ENCODE results near the gene KRT83. TPM values are rescaled to one million over a fixed set of nuclear protein-coding genes. Genes with fewer than 3 reads are reported as not detected.

Gene KRT83
- total RNA-seq, 4 donors from 2014 or later: 0.21 TPM; not detected in 3

DNA sequence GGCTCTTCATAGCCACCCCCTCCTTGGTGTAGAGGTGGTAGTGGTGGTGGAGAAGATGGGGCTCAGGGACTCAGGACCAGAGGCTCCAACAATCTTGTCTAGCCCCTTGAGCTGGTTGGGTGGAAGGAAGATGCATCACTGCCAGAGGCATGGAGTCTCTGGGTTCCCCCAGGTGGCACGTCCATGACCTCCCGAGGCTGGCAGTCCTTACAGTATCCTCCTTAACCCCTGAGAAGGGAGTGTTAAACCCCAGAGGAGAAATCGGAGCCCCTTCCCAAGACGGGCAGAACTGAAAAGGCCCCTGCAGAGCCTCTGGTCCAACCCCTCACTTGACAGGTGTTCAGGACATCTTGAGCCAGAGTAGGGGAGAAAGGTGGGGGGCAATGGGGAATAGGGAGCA, 9.1 kb downstream of the KRT83 start:
- Histone ChIP-seq H3K27ac (no peak overlapping the region), H3K36me3 (no peaks in the 10 kb centered on the region), H3K9me3 (no peaks in the 10 kb centered on the region), H3K27me3 (no peaks in the 10 kb centered on the region), H3K4me3 (no peak overlapping the region), H3K4me1 (no peaks in the 10 kb centered on the region)
- intact Hi-C loops (cut with DNase I; ENCODE audit: low total_unique reads): no loop called here
- TF ChIP-seq, protein P1, sequence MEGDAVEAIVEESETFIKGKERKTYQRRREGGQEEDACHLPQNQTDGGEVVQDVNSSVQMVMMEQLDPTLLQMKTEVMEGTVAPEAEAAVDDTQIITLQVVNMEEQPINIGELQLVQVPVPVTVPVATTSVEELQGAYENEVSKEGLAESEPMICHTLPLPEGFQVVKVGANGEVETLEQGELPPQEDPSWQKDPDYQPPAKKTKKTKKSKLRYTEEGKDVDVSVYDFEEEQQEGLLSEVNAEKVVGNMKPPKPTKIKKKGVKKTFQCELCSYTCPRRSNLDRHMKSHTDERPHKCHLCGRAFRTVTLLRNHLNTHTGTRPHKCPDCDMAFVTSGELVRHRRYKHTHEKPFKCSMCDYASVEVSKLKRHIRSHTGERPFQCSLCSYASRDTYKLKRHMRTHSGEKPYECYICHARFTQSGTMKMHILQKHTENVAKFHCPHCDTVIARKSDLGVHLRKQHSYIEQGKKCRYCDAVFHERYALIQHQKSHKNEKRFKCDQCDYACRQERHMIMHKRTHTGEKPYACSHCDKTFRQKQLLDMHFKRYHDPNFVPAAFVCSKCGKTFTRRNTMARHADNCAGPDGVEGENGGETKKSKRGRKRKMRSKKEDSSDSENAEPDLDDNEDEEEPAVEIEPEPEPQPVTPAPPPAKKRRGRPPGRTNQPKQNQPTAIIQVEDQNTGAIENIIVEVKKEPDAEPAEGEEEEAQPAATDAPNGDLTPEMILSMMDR (IDR thresholded peaks at IDR 0.05): no peak
- DNase-seq: no peak

GRCh38 chr12:52311285-52311648, 9.9 kb downstream of the KRT83 start:
- H3K27ac ChIP-seq: no peak overlapping the region

DNA sequence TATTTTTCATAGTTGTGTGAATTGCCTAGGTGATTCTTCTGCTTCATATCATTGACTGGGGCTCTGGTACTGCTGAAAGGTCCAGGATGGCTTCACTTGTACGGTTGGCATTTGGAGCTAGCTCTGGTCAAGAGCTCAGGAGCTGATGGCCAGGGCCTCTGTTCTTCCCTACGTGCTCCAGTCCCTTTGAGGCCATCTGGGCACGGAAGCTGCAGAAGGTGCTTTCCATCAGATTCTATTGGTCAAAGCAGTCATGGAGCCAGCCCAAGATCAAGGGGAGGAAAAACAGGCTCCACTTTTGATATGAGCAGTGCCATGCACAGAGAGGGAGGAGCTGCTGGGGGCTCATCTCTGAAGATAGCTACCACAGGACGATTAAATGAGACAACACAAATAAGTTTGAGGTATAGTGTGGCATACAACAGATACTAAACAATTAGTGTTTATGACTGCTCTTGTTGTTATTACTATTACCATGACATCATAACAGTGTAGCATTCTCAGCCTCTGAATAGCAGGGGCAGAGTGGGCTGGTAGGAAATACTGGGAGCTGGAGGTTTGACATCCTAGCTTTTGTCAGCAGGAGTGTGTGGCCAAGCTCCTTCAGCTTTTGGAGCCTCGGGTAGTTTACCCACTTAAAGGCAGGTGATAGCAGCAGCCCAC, 10.4 kb downstream of the KRT83 start:
- Histone ChIP-seq H3K4me1 (no peaks in the 10 kb centered on the region), H3K27me3 (no peaks in the 10 kb centered on the region), H3K27ac (no peak overlapping the region), H3K4me3 (no peak overlapping the region), H3K36me3 (no peaks in the 10 kb centered on the region), H3K9me3 (no peaks in the 10 kb centered on the region)
- DNase-seq: no peak
- TF ChIP-seq, protein P1 (IDR thresholded peaks at IDR 0.05): no peak
- TF ChIP-seq POLR2A (IDR thresholded peaks at IDR 0.05): no peak
- intact Hi-C loops (cut with DNase I; ENCODE audit: low total_unique reads): no loop called here

More at GRCh38 chr12:52311285-52311648, 9.9 kb downstream of the KRT83 start:
- H3K27me3 ChIP-seq: no peaks in the 10 kb centered on the region
- no peaks in the 10 kb centered on the region for H3K9me3 ChIP-seq
- no peaks in the 10 kb centered on the region for H3K4me1 ChIP-seq
- no peak overlapping the region for H3K4me3 ChIP-seq
- no peak for TF ChIP-seq POLR2A (IDR thresholded peaks at IDR 0.05)
- TF ChIP-seq, protein P1 (IDR thresholded peaks at IDR 0.05): no peak
- no peaks in the 10 kb centered on the region for H3K36me3 ChIP-seq
- no peak for DNase-seq
- intact Hi-C loops (cut with DNase I; ENCODE audit: low total_unique reads): no loop called here

GRCh38 chr12:52308806-52309425, 12.3 kb downstream of the KRT83 start:
- H3K27me3 ChIP-seq: no peaks in the 10 kb centered on the region
- no peak for DNase-seq
- no peak for TF ChIP-seq POLR2A (IDR thresholded peaks at IDR 0.05)
- TF ChIP-seq, protein P1 (IDR thresholded peaks at IDR 0.05): no peak
- H3K27ac ChIP-seq: no peak overlapping the region
- H3K9me3 ChIP-seq: no peaks in the 10 kb centered on the region
- intact Hi-C loops (cut with DNase I; ENCODE audit: low total_unique reads): no loop called here
- H3K4me3 ChIP-seq: no peak overlapping the region
- no peaks in the 10 kb centered on the region for H3K36me3 ChIP-seq
- H3K4me1 ChIP-seq: no peaks in the 10 kb centered on the region

Measured in uterus (tissue), 4 donors.